ENCODE results near the gene TTC23.

DNA sequence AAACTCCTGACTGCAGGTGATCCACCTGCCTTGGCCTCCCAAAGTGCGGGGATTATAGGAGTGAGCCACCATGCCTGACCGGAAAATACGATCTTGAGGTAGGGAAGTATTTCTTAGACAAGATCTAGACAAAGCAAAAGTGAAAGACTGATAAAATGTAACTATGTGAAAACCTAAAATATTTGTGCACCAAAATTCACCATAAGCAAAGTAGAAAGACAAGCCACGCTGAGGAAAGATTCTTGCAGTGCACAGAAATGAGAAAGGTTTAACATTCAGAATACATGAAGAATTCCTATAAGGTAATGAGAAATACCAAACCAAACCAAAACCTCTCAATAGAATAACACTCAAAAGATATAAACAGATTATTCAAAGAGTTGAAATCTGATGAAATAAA lies 108.8 kb downstream of the TTC23 start:
- TF ChIP-seq, protein P1, sequence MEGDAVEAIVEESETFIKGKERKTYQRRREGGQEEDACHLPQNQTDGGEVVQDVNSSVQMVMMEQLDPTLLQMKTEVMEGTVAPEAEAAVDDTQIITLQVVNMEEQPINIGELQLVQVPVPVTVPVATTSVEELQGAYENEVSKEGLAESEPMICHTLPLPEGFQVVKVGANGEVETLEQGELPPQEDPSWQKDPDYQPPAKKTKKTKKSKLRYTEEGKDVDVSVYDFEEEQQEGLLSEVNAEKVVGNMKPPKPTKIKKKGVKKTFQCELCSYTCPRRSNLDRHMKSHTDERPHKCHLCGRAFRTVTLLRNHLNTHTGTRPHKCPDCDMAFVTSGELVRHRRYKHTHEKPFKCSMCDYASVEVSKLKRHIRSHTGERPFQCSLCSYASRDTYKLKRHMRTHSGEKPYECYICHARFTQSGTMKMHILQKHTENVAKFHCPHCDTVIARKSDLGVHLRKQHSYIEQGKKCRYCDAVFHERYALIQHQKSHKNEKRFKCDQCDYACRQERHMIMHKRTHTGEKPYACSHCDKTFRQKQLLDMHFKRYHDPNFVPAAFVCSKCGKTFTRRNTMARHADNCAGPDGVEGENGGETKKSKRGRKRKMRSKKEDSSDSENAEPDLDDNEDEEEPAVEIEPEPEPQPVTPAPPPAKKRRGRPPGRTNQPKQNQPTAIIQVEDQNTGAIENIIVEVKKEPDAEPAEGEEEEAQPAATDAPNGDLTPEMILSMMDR (conservative IDR thresholded peaks at IDR 0.05; ENCODE audit: low read length) = no peak
- no peak for TF ChIP-seq EZH2phosphoT487 (IDR thresholded peaks at IDR 0.05; ENCODE audit: borderline replicate concordance, low read depth, low read length)
